ENCODE results near the gene RHEX.

- no peak for TF ChIP-seq CTCF (IDR thresholded peaks at IDR 0.05)
- no peak for TF ChIP-seq ZFX (IDR thresholded peaks at IDR 0.05; ENCODE audit: borderline replicate concordance)
These were observed 36.4 kb downstream of the RHEX start for GRCh38 chr1:206089341-206089740.
